Loucy (cell line): ENCODE data around the gene FMNL3.

Experiments
- CTCF ChIP-seq: fragments of 200-600 bp; sonication (generic); conservative IDR thresholded peaks from 2 replicates; pipeline ENCODE4 v1.5.1; 2014; ENCODE audit warnings: mild to moderate bottlenecking, antibody characterized with exemption, low read length
- EZH2phosphoT487 ChIP-seq: fragments of 200-600 bp; IDR thresholded peaks from 2 replicates; pipeline ENCODE4 v1.6.1; 2018; ENCODE audit warnings: antibody characterized with exemption, mild to moderate bottlenecking, moderate library complexity, borderline replicate concordance

- TF ChIP-seq CTCF (no peak), EZH2phosphoT487 (no peak)
Measured at GRCh38 chr12:49684310-49684854, 22.8 kb downstream of the FMNL3 start.
